Measurements from ENCODE around the gene CD200.
"Not testable (repeated sequence)": the region's sequence is repeated elsewhere in the genome, so short reads cannot be mapped to it uniquely, and the experiment has no call there.

CD200 gene

DNA sequence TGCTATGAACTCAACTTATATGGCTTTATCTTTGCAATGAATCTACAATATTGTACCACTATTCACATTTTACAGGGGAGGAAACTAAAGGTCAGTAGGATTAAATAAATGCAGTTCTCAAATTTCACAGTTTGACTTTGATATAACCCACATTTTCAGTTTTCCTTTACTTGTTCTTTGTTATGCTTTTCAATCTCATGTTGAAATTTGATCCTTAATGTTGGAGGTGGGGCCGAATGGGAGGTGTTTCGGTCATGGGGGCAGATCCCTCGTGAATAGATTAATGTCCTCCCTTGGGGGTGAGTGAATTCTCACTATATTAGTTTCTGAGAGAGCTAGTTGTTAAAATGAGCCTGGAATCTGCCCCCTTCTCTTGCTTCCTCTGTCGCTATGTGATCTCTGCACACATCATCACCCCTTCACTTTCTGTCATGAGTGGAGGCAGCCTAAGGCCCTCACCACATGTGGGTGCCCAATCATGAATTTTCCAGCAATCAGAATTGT is 44.7 kb downstream of the CD200 start:
- H3K4me3 ChIP-seq (ENCODE audit: low read depth, low read length): no peak overlapping the region
- TF ChIP-seq, protein P1, sequence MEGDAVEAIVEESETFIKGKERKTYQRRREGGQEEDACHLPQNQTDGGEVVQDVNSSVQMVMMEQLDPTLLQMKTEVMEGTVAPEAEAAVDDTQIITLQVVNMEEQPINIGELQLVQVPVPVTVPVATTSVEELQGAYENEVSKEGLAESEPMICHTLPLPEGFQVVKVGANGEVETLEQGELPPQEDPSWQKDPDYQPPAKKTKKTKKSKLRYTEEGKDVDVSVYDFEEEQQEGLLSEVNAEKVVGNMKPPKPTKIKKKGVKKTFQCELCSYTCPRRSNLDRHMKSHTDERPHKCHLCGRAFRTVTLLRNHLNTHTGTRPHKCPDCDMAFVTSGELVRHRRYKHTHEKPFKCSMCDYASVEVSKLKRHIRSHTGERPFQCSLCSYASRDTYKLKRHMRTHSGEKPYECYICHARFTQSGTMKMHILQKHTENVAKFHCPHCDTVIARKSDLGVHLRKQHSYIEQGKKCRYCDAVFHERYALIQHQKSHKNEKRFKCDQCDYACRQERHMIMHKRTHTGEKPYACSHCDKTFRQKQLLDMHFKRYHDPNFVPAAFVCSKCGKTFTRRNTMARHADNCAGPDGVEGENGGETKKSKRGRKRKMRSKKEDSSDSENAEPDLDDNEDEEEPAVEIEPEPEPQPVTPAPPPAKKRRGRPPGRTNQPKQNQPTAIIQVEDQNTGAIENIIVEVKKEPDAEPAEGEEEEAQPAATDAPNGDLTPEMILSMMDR (IDR thresholded peaks at IDR 0.05; ENCODE audit: low read depth, low read length): no peak

DNA sequence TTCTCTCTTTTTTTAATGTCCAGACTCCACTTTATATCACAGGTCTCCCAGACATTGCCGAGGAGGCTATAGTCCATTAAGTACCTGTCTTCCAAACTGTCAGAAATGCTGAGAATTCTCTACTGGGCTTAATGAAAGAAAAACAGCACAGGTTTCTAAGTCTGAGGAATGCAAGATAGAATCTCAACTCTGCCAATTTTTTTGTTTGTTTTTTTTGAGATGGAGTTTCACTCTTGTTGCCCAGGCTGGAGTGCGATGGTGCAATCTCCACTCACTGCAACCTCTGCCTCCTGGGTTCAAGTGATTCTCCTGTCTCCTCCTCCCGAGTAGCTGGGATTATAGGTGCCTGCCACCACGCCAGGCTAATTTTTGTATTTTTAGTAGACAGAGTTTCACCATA is 45.4 kb downstream of the CD200 start:
- H3K4me3 ChIP-seq (ENCODE audit: low read depth, low read length): not testable (repeated sequence)

DNA sequence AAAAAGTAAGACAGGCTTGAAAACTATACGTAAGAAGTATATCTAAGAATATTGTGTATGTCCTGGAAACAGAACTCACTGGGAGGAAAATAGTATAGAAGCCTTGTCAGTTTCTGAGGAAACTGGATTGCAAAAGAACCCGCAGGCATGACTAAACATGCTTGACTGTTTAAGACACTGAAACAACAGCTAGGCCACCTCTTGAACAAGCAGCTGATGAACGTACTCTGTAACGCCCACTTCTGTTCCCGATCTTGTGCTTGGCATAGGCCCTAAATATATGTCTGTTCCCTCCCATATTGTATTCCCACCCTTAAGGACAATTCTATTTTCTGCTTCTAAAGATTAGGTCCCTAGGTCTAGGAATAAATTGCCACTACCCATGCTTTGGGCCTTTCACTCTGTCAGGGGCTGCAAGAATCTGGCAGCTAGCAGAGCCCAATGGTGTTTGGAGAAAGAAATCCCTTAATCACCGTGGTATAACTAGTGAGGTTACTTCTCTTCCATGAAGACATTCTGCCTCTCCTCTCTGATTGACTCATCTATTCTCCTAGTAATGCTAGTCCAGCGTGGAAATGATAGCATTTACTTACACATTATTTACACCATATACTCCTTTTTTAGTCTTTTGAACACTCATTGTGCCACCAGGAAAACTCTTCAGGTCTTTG is 46.2 kb downstream of the CD200 start:
- no peak overlapping the region for H3K4me3 ChIP-seq (ENCODE audit: low read depth, low read length)
- TF ChIP-seq, protein P1 (IDR thresholded peaks at IDR 0.05; ENCODE audit: low read depth, low read length): no peak

DNA sequence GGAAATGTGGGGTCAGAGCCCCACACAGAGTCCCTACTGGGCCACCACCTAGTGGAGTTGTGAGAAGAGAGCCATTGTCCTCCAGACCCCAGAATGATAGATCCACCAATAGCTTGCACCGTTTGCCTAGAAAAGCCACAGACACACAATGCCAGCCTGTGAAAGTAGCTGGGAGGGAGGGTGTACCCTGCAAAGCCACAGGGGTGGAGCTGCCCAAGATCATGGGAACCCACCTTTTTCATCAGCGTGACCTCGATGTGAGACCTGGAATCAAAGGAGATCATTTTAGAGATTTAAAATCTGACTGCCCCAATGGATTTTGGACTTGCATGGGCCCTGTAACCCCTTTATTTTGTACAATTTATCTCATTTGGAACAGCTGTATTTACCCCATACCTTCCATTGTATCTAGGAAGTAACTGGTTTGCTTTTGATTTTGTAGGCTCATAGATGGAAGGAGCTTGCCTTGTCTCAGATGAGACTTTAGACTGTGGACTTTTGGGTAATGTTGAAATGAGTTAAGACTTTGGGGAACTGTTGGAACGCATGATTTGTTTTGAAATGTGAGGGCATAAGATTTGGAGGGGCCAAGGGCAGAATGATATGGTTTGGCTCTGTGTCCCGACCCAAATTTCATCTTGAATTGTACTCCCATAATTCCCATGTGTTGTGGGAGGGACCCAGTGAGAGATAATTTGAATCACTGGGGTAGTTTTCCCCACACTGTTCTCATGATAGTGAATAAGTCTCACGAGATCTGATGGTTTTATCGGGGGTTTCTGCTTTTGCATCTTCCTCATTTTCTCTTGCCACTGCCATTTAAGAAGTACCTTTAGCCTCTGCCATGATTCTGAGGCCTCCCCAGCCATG is 49.0 kb downstream of the CD200 start:
- no peak overlapping the region for H3K4me3 ChIP-seq (ENCODE audit: low read depth, low read length)
- TF ChIP-seq, protein P1 (IDR thresholded peaks at IDR 0.05; ENCODE audit: low read depth, low read length): no peak

DNA sequence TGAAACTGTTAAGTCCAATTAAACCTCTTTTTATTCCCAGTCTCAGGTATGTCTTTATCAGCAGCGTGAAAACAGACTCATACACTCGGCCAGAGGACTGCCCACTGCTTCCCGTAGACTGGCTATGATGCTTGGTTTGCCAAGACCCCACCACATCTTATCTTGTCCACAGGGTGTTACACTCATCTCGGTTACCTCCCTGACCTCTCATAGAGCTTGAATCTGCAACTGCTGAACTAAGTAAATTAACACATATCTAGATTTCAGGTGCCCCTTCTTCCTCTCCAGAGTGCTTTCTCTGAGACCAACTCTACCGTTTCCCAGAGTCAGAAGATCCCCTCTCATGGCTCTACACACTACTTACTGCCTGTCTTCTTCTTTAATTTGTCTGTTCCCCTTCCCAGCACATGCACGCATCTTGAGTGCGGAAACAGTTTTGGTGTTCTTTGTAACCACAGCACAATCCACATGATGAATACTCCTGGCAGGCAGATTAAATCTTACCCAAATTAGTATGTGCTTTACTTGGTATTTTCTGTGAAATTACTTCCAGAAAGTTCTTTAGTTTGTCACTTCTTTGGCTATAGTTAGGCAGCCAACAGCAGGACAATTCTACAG is 49.7 kb downstream of the CD200 start:
- TF ChIP-seq, protein P1 (IDR thresholded peaks at IDR 0.05; ENCODE audit: low read depth, low read length): no peak
- H3K4me3 ChIP-seq (ENCODE audit: low read depth, low read length): no peak overlapping the region

DNA sequence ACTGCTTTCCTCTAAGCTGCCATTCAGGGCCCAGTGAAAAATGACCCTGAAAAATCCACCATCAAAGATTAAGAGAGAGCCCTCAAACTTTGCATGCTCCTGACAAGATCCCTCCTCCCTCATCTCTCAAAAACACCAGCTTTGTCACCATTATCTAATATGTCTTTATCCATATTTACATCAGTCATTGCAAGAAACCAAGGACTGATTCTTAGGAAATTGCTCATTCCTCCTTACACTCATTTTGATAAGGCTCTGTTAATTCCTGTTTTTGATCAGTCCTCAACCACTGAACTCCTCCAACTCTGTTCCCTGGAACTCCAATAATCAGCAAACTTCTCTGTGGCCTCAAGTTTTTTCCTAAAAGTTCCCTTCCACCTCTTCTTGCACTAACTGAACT is 51.8 kb downstream of the CD200 start:
- H3K4me3 ChIP-seq (ENCODE audit: low read depth, low read length): no peak overlapping the region
- TF ChIP-seq, protein P1 (IDR thresholded peaks at IDR 0.05; ENCODE audit: low read depth, low read length): no peak

DNA sequence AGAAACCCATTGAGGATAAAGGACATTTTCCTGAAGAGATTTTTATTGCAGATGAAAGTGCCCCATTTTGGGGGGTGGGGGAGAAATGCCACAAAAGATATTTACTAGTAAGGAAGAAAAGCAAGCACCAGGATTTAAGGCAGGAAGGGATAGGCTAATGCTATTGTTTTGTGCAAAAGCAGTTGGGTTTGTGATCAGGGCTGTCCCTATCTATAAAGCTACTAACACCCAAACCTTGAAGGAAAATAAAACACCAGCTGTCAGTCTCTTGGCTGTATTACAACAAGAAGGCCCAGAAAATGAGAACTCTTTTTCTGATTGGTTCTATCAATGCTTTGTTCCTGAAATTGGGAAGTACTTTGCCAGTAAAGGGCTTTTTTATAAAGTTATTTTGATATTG is 56.0 kb downstream of the CD200 start:
- TF ChIP-seq, protein P1 (IDR thresholded peaks at IDR 0.05; ENCODE audit: low read depth, low read length): no peak
- no peak overlapping the region for H3K4me3 ChIP-seq (ENCODE audit: low read depth, low read length)
